ENCODE data around the gene DLGAP1. TPM values are rescaled to one million over a fixed set of nuclear protein-coding genes. Genes with fewer than 3 reads are reported as not detected.

Gene DLGAP1
- total RNA-seq, 1 experiment from 2014 or later: 23.2 TPM

DNA sequence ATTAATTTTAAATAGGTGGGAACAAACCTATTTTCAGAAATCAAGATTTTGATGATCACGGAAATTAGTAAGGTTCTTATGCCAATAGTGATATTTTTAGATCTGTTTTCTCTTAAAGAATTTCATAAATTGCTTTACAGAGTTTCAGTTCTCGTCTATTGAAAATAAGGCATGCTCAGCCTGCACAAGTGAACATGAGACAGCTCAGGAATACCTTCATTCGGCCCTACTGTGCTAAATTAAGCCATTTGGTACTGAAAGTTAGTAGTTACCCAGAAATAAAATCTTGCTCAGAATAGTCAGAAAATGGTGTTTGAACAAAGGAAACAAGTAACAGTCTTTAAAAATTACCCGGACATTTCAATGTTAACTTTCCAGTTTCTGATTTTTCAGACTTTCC, 60.4 kb downstream of the DLGAP1 start:
- H3K4me1 Mint-ChIP-seq: peaks cover 19 to 21% of the 10 kb centered on the region in 2 experiments
- no peak overlapping the region for H3K4me3 Mint-ChIP-seq
- WGBS (ENCODE audit: extremely low coverage, insufficient read length, low lambda C conversion rate): no CpG with 5 or more reads among the region's 4 CpGs
- no peak overlapping the region for H3K14ac ChIP-seq (ENCODE audit: insufficient read depth, low read length)
- no peak overlapping the region for H3K18ac ChIP-seq (ENCODE audit: insufficient read length, low read depth, low read length)
- H2BK120ac ChIP-seq (ENCODE audit: low read depth, low read length, poor library complexity, severe bottlenecking): no peak overlapping the region
- H2AK5ac ChIP-seq (ENCODE audit: insufficient read length, low read length): no peak overlapping the region
- no peak overlapping the region for H4K5ac ChIP-seq (ENCODE audit: insufficient read length, low read depth, low read length)
- H3K27me3 ChIP-seq (ENCODE audit: insufficient read depth, low read length): no peaks in the 10 kb centered on the region
- TF ChIP-seq CTCF (conservative IDR thresholded peaks at IDR 0.05): no peak
- no peaks in the 10 kb centered on the region for H3K23me2 ChIP-seq (ENCODE audit: insufficient read length, low read depth, low read length, poor library complexity, severe bottlenecking)
- no peak overlapping the region for H4K91ac ChIP-seq (ENCODE audit: insufficient read length, low read depth, low read length)
- no peak overlapping the region for H3K4ac ChIP-seq (ENCODE audit: low read depth, low read length)
- no peak overlapping the region for H3K27ac Mint-ChIP-seq
- peaks cover 3% of the 10 kb centered on the region for H3K79me1 ChIP-seq (ENCODE audit: insufficient read depth, low read depth, low read length, poor library complexity, severe bottlenecking)
- H4K8ac ChIP-seq (replicated peaks; ENCODE audit: insufficient read length, low read depth, low read length): no peak overlapping the region
- H3K56ac ChIP-seq (ENCODE audit: insufficient read length, low read depth, low read length): no peak overlapping the region
- no peaks in the 10 kb centered on the region for H3K9me3 ChIP-seq (ENCODE audit: control insufficient read depth, low read depth, low read length)
- no peaks in the 10 kb centered on the region for H4K20me1 ChIP-seq (ENCODE audit: control insufficient read depth, insufficient read depth, insufficient read length)
- no peak overlapping the region for H2BK12ac ChIP-seq (ENCODE audit: insufficient read length, low read depth, low read length)
- no peak overlapping the region for H3K23ac ChIP-seq (ENCODE audit: insufficient read length, low read depth, low read length)
- no peak overlapping the region for H3K27ac ChIP-seq (ENCODE audit: insufficient read length, low read depth, low read length)
- no peak overlapping the region for H2BK15ac ChIP-seq (ENCODE audit: low read depth, low read length)
- no peak overlapping the region for H2BK5ac ChIP-seq (ENCODE audit: insufficient read length, low read length)
- H3K79me2 ChIP-seq (ENCODE audit: insufficient read depth, low read length): no peaks in the 10 kb centered on the region
- H3K9ac ChIP-seq (ENCODE audit: extremely low read depth, insufficient read length, low read length): no peak overlapping the region
- peaks cover 0 to 5% (median 4%) of the 10 kb centered on the region in 3 experiments; a peak in 4 of 7 replicates for H3K36me3 Mint-ChIP-seq (ENCODE audit: insufficient read depth in 1 of 3, low read depth in 3 of 3)
- no peak overlapping the region for H3T11ph ChIP-seq (ENCODE audit: low read length)
- DNase-seq: no peak
- H2BK20ac ChIP-seq (ENCODE audit: low read depth, low read length, poor library complexity, severe bottlenecking): no peak overlapping the region
- no peaks in the 10 kb centered on the region for H3K27me3 Mint-ChIP-seq (ENCODE audit: low read depth)
- no peaks in the 10 kb centered on the region for H3K9me3 Mint-ChIP-seq
- H2AFZ ChIP-seq (ENCODE audit: low read length): no peak overlapping the region
- no peak overlapping the region for H3K4me2 ChIP-seq (ENCODE audit: insufficient read depth, insufficient read length, low read length)
- H3K4me1 ChIP-seq (ENCODE audit: insufficient read depth, low read length): peaks cover 4% of the 10 kb centered on the region; the same call in 1 of the 2 replicates
